Endothelial cell of umbilical vein (primary cell): ENCODE data around the gene MT1H. TPM values are rescaled to one million over a fixed set of nuclear protein-coding genes. Genes with fewer than 3 reads are reported as not detected.

ENCODE experiments used
- BruUV-seq: library from RNA; stranded (reverse); fragments of 400-500 nt; replicated peaks from 2 replicates; lab custom pipeline; 2021; lab: Mats Ljungman, UMichigan
- CTCF ChIA-PET: fragments of 300-600, 350-600 bp; sonication (Branson Sonifier 250); formaldehyde crosslinking; loops from one replicate; lab custom pipeline; 2021; ENCODE audit warnings: antibody characterized with exemption, inconsistent platforms; lab: Charles Lee
- POLR2A ChIA-PET: fragments of 300-600, 350-600 bp; sonication (Branson Sonifier 250); formaldehyde crosslinking; loops from one replicate; lab custom pipeline; 2021; ENCODE audit warnings: antibody characterized with exemption, inconsistent platforms; lab: Charles Lee
- DNase-seq: peaks from one replicate; pipeline ENCODE4 v3.0.0-alpha.2; 2011; ENCODE audit warnings: low read depth, low spot score
- FAIRE-seq: peaks from 2 replicates; lab custom pipeline; 2011; peaks lifted over from hg19 to GRCh38; lab: Jason Lieb, UNC
- H2AFZ ChIP-seq: 2 replicates; pipeline ENCODE4 v1.6.0; 2012; ENCODE audit warnings: low read depth, low read length, control low read depth, inconsistent platforms
- H3K27ac ChIP-seq: 2 replicates; pipeline ENCODE4 v1.5.1; 2011; ENCODE audit warnings: low read depth, mild to moderate bottlenecking, control low read depth, low read length, moderate library complexity; ENCODE audit not compliant: insufficient read depth
- H3K27me3 ChIP-seq, 2 experiments: 2 replicates each; pipeline versions ENCODE4 v1.6.0 to v1.6.1; 2011; ENCODE audit warnings: low read length in 2 of 2, mixed read lengths in 1 of 2; ENCODE audit not compliant: control insufficient read depth in 2 of 2, insufficient read depth in 2 of 2
- H3K36me3 ChIP-seq, 2 experiments: 2 replicates in 1 of 2; 3 replicates in 1 of 2; pipeline ENCODE4 v1.5.1; 2011; ENCODE audit warnings: low read length in 2 of 2, mild to moderate bottlenecking in 1 of 2, moderate library complexity in 1 of 2; ENCODE audit not compliant: control insufficient read depth in 2 of 2, insufficient read depth in 2 of 2; ENCODE audit errors: extremely low read depth in 1 of 2
- H3K4me1 ChIP-seq: 3 replicates; pipeline ENCODE4 v1.5.1; 2011; ENCODE audit warnings: mild to moderate bottlenecking, low read length; ENCODE audit not compliant: control insufficient read depth, insufficient read depth; ENCODE audit errors: extremely low read depth
- H3K4me2 ChIP-seq: 2 replicates; pipeline ENCODE4 v1.6.1; 2011; ENCODE audit warnings: low read length, control low read depth, mixed read lengths; ENCODE audit not compliant: insufficient read depth
- H3K4me3 ChIP-seq, 3 experiments: fragments of 200-600 bp in 1 of 3; sonication (generic), shearing (Covaris generic) in 1 of 3; replicated peaks in 1 of 3; 2 replicates each; pipeline ENCODE4 v1.5.1; 2011 to 2016; ENCODE audit warnings: control low read depth in 3 of 3, low read length in 3 of 3, mild to moderate bottlenecking in 2 of 3, inconsistent platforms in 1 of 3, low read depth in 1 of 3, moderate library complexity in 1 of 3; ENCODE audit not compliant: insufficient read depth in 1 of 3
- H3K79me2 ChIP-seq: 2 replicates; pipeline ENCODE4 v1.6.0; 2012; ENCODE audit warnings: low read length, inconsistent platforms; ENCODE audit not compliant: control insufficient read depth, insufficient read depth
- H3K9ac ChIP-seq: replicated peaks from 2 replicates; pipeline ENCODE3; 2011; ENCODE audit warnings: low read length, control low read depth; ENCODE audit not compliant: insufficient read depth; ENCODE audit errors: extremely low read depth
- H3K9me1 ChIP-seq: replicated peaks from 3 replicates; pipeline ENCODE4 v1.6.0; 2011; ENCODE audit warnings: mild to moderate bottlenecking, low read length; ENCODE audit not compliant: control insufficient read depth, insufficient read depth; ENCODE audit errors: extremely low read depth
- H3K9me3 ChIP-seq: replicated peaks from 2 replicates; pipeline ENCODE4 v1.5.1; 2012; ENCODE audit warnings: low read length, inconsistent platforms; ENCODE audit not compliant: control insufficient read depth, insufficient read depth
- H4K20me1 ChIP-seq: replicated peaks from 2 replicates; pipeline ENCODE3; 2011; ENCODE audit warnings: mild to moderate bottlenecking, low read length; ENCODE audit not compliant: control insufficient read depth, insufficient read depth; ENCODE audit errors: extremely low read depth
- CTCF ChIP-seq, 2 donors: IDR thresholded peaks; 1 replicate in 1 of 2; 2 replicates in 1 of 2; pipeline ENCODE4 v1.5.1; 2011; ENCODE audit warnings: low read length in 2 of 2, mild to moderate bottlenecking in 2 of 2, moderate library complexity in 2 of 2, control low read depth in 1 of 2, inconsistent platforms in 1 of 2, low read depth in 1 of 2; ENCODE audit not compliant: insufficient read depth in 1 of 2; ENCODE audit errors: extremely low read depth in 1 of 2
- EZH2 ChIP-seq: IDR thresholded peaks from 2 replicates; pipeline ENCODE4 v1.6.1; 2012; ENCODE audit warnings: borderline replicate concordance, low read depth, mild to moderate bottlenecking, moderate library complexity, low read length, inconsistent platforms; ENCODE audit not compliant: severe bottlenecking
- FOS ChIP-seq: IDR thresholded peaks from 2 replicates; pipeline ENCODE4 v1.6.1; 2011; ENCODE audit warnings: mild to moderate bottlenecking, low read length, moderate library complexity, borderline replicate concordance; ENCODE audit not compliant: insufficient read depth
- GATA2 ChIP-seq: IDR thresholded peaks from 2 replicates; pipeline ENCODE4 v1.7.0; 2011; ENCODE audit warnings: low read depth, mild to moderate bottlenecking, moderate library complexity, mixed read lengths, low read length; ENCODE audit not compliant: insufficient read length, insufficient read depth
- JUN ChIP-seq: IDR thresholded peaks from 2 replicates; pipeline ENCODE4 v1.6.1; 2011; ENCODE audit warnings: borderline replicate concordance, low read depth; ENCODE audit not compliant: insufficient read length, insufficient read depth
- MYC ChIP-seq: IDR thresholded peaks from one replicate; pipeline ENCODE4 v1.6.1; 2011; ENCODE audit warnings: mild to moderate bottlenecking, low read depth, low read length
- POLR2A ChIP-seq: IDR thresholded peaks from 2 replicates; pipeline ENCODE4 v1.6.1; 2012; ENCODE audit warnings: low read depth, mild to moderate bottlenecking, control low read depth, low read length
- POLR2AphosphoS5 ChIP-seq: IDR thresholded peaks from 2 replicates; pipeline ENCODE4 v1.6.1; 2012; ENCODE audit warnings: low read depth, mild to moderate bottlenecking, control low read depth, low read length, moderate library complexity; ENCODE audit not compliant: insufficient read depth
- dilution Hi-C: fragments of 300-500 bp; cut with MboI; formaldehyde crosslinking; loops from one replicate; pipeline ENCODE4 v1.15.0; 2019; ENCODE audit warnings: low sequenced_read_pairs; ENCODE audit not compliant: extremely low pct_ligation_motif_present
- intact Hi-C: fragments of 100-400 bp; cut with micrococcal nuclease; formaldehyde crosslinking; loops from one replicate; pipeline ENCODE4 v1.10.0; 2022
- polyA plus RNA-seq, 4 experiments: library from polyadenylated mRNA; depleted of rRNA in 3 of 4; stranded (reverse) in 3 of 4; unstranded in 1 of 4; fragments of >200 nt; gene quantifications; 2 replicates each; pipeline versions ENCODE4 v1.2.1 to v1.2.3, GENCODE V29; 2011 to 2012; ENCODE audit warnings: missing spikeins in 1 of 4
- total RNA-seq: library from RNA; stranded (reverse); gene quantifications from 2 replicates; pipeline ENCODE4 v1.2.3, GENCODE V29; 2021
- TF ChIP-seq, protein P1 (sequence below): IDR thresholded peaks from 2 replicates; pipeline ENCODE4 v1.6.1; 2011; ENCODE audit not compliant: insufficient read depth, insufficient read length

MT1H gene
- total and polyA plus RNA-seq, 2 donors (not counting 3 experiments of a cell fraction or from before 2014, with no cell fraction given): not detected

GRCh38 chr16:56715126-56715525, 45.5 kb downstream of the MT1H start:
- Histone ChIP-seq H3K9me3 (no peaks in the 10 kb centered on the region), H3K27me3 (peaks cover 0 to 2% of the 10 kb centered on the region in 2 experiments), H3K9me1 (no peaks in the 10 kb centered on the region), H2AFZ (no peak overlapping the region), H3K27ac (no peak overlapping the region), H3K4me1 (no peaks in the 10 kb centered on the region), H3K4me3 (no peak overlapping the region), H4K20me1 (no peaks in the 10 kb centered on the region), H3K36me3 (no peaks in the 10 kb centered on the region), H3K9ac (no peak overlapping the region), H3K79me2 (no peaks in the 10 kb centered on the region), H3K4me2 (no peak overlapping the region)
- FAIRE-seq (no peak), DNase-seq (no peak)
- BruUV-seq: no TSS peak
- TF ChIP-seq GATA2: peak; percentile 14
- no peak for TF ChIP-seq CTCF (IDR thresholded peaks at IDR 0.05; ENCODE audit: extremely low read depth in 1 of 2, insufficient read depth in 1 of 2, low read depth in 1 of 2, low read length in 2 of 2)
- ChIA-PET CTCF (interaction anchor here (0.9 to 1.8 kb wide), 3 partner anchors 13 to 138 kb away, joined by 3 to 4 read pairs (median 3); no protein-coding TSS in a partner anchor), POLR2A (no interaction called here)
- dilution Hi-C loops (no loop called here), intact Hi-C loops (no loop called here)

DNA sequence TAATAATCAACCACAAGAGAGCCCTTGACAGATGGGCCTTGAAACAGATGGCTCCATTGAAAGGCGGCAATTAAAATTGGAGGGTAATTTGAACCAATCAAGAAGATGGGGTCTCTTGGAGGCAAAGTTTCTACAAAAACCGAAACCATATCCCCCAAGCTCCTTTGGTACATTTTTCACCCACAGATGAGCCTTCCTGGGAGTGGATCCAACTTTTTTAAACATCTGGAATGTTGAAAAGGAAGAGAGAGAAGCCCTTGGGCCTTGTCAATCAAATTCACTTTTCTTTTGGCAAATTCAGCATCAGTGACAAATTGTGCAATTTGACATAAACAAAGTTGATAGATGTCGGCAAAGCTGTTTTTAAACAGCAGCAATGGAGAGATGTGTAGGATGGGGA, 47.1 kb downstream of the MT1H start:
- Histone ChIP-seq H3K27ac (no peak overlapping the region), H3K79me2 (no peaks in the 10 kb centered on the region), H3K4me2 (no peak overlapping the region), H3K27me3 (peaks cover 0 to 6% of the 10 kb centered on the region in 2 experiments), H3K9ac (no peak overlapping the region), H3K36me3 (no peaks in the 10 kb centered on the region), H3K4me3 (no peak overlapping the region), H3K9me3 (no peaks in the 10 kb centered on the region), H3K4me1 (no peaks in the 10 kb centered on the region), H3K9me1 (no peaks in the 10 kb centered on the region), H4K20me1 (no peaks in the 10 kb centered on the region), H2AFZ (no peak overlapping the region)
- BruUV-seq: no TSS peak
- intact Hi-C loops (no loop called here), dilution Hi-C loops (no loop called here)
- TF ChIP-seq POLR2A: no peak
- no peak for TF ChIP-seq CTCF (IDR thresholded peaks at IDR 0.05; ENCODE audit: extremely low read depth in 1 of 2, insufficient read depth in 1 of 2, low read depth in 1 of 2, low read length in 2 of 2)
- no peak for TF ChIP-seq JUN
- TF ChIP-seq MYC: no peak
- no peak for TF ChIP-seq POLR2AphosphoS5
- no peak for TF ChIP-seq GATA2
- TF ChIP-seq EZH2: no peak
- TF ChIP-seq FOS: no peak
- TF ChIP-seq, protein P1, sequence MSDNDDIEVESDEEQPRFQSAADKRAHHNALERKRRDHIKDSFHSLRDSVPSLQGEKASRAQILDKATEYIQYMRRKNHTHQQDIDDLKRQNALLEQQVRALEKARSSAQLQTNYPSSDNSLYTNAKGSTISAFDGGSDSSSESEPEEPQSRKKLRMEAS: no peak
- CTCF ChIA-PET: interaction anchor here (0.9 to 5.3 kb wide), 3 partner anchors 14 to 202 kb away, joined by 3 to 20 read pairs (median 3); no protein-coding TSS in a partner anchor
- DNase-seq: no peak
- POLR2A ChIA-PET: no interaction called here
- no peak for FAIRE-seq
